GM23338 (cell line): Measurements from ENCODE around the gene RAB43. TPM values are rescaled to one million over a fixed set of nuclear protein-coding genes. Genes with fewer than 3 reads are reported as not detected.

Experiments
- ATAC-seq: fragments of 200-7000 bp; cut with Tn5 transposase; 3 replicates; pipeline ENCODE4 v1.9.1; 2020
- DNase-seq: peaks from one replicate; pipeline ENCODE4 v3.0.0-alpha.2; 2015; ENCODE audit warnings: low spot score
- H2AFZ ChIP-seq: fragments of 200-600 bp; sonication (generic); 2 replicates; pipeline ENCODE4 v1.8.0; 2016; ENCODE audit warnings: antibody characterized with exemption, mild to moderate bottlenecking, moderate library complexity
- H3F3A ChIP-seq: fragments of 200-600 bp; sonication (generic); replicated peaks from 2 replicates; pipeline ENCODE4 v1.8.0; 2017; ENCODE audit warnings: antibody characterized with exemption, mixed run types, low read depth
- H3K27ac ChIP-seq: fragments of 200-600 bp; sonication (generic); 2 replicates; pipeline ENCODE4 v1.6.1; 2016; ENCODE audit warnings: low read depth
- H3K27me3 ChIP-seq: fragments of 200-600 bp; sonication (generic); 2 replicates; pipeline ENCODE4 v1.8.0; 2016; ENCODE audit warnings: mild to moderate bottlenecking, mixed run types, moderate library complexity; ENCODE audit not compliant: insufficient read depth
- H3K36me3 ChIP-seq: fragments of 200-600 bp; sonication (generic); 2 replicates; pipeline ENCODE4 v1.8.0; 2016; ENCODE audit warnings: mild to moderate bottlenecking; ENCODE audit not compliant: insufficient read depth
- H3K4me1 ChIP-seq: fragments of 200-600 bp; sonication (generic); 2 replicates; pipeline ENCODE4 v1.8.0; 2016; ENCODE audit warnings: mild to moderate bottlenecking, moderate library complexity; ENCODE audit not compliant: insufficient read depth
- H3K4me2 ChIP-seq: fragments of 200-600 bp; sonication (generic); 2 replicates; pipeline ENCODE4 v1.7.1; 2017; ENCODE audit warnings: mixed run types
- H3K4me3 ChIP-seq: fragments of 200-600 bp; sonication (generic); 2 replicates; pipeline ENCODE4 v1.6.1; 2016; ENCODE audit warnings: mixed run types
- H3K79me2 ChIP-seq: fragments of 200-600 bp; sonication (generic); replicated peaks from 2 replicates; pipeline ENCODE4 v1.8.0; 2017; ENCODE audit warnings: mild to moderate bottlenecking; ENCODE audit not compliant: insufficient read depth
- H3K9me2 ChIP-seq: fragments of 200-600 bp; sonication (generic); 2 replicates; pipeline ENCODE4 v1.8.0; 2017; ENCODE audit not compliant: insufficient read depth
- H4K20me1 ChIP-seq: fragments of 200-600 bp; sonication (generic); replicated peaks from 2 replicates; pipeline ENCODE4 v1.8.0; 2017; ENCODE audit warnings: mild to moderate bottlenecking; ENCODE audit not compliant: insufficient read depth
- H3K27ac Mint-ChIP-seq: 2 replicates; pipeline ENCODE4 v1.8.0; 2020; ENCODE audit warnings: inconsistent platforms, mild to moderate bottlenecking, moderate library complexity, mixed read lengths
- H3K27me3 Mint-ChIP-seq: 3 replicates; pipeline ENCODE4 v1.8.0; 2022; ENCODE audit warnings: low read depth, mild to moderate bottlenecking, moderate library complexity, mixed read lengths, inconsistent platforms; ENCODE audit not compliant: insufficient read depth, poor library complexity
- H3K36me3 Mint-ChIP-seq: 3 replicates; pipeline ENCODE4 v1.8.0; 2021; ENCODE audit warnings: low read depth, mild to moderate bottlenecking, inconsistent platforms, moderate library complexity, mixed read lengths
- H3K4me1 Mint-ChIP-seq: 3 replicates; pipeline ENCODE4 v1.8.0; 2020; ENCODE audit warnings: mild to moderate bottlenecking, inconsistent platforms, mixed read lengths
- H3K4me3 Mint-ChIP-seq: 3 replicates; pipeline ENCODE4 v1.8.0; 2021; ENCODE audit warnings: moderate library complexity, mild to moderate bottlenecking, inconsistent platforms, mixed read lengths
- H3K9me3 Mint-ChIP-seq: 3 replicates; pipeline ENCODE4 v1.8.0; 2020; ENCODE audit warnings: moderate library complexity, mild to moderate bottlenecking, inconsistent platforms, mixed read lengths
- CREB1 ChIP-seq: fragments of 250-450 bp; sonication (Bioruptor Pico); IDR thresholded peaks from 2 replicates; pipeline ENCODE4 v1.5.0; 2020; ENCODE audit warnings: low read depth, mild to moderate bottlenecking, moderate library complexity
- CTCF ChIP-seq, 2 experiments: fragments of 200-600 bp in 1 of 2; sonication (generic) in 1 of 2; conservative IDR thresholded peaks; 2 replicates each; pipeline versions ENCODE4 v1.5.1 to v1.6.1; 2016 to 2017; ENCODE audit warnings: antibody characterized with exemption in 2 of 2, low read depth in 2 of 2, mild to moderate bottlenecking in 2 of 2, moderate library complexity in 1 of 2
- ETS1 ChIP-seq: IDR thresholded peaks from 2 replicates; pipeline ENCODE4 v1.6.1; 2016; ENCODE audit warnings: antibody characterized with exemption
- EZH2 ChIP-seq: fragments of 200-600 bp; sonication (generic); IDR thresholded peaks from one replicate; pipeline ENCODE4 v1.8.0; 2017; ENCODE audit warnings: antibody characterized with exemption, mild to moderate bottlenecking, low read depth; ENCODE audit not compliant: unreplicated experiment
- EZH2phosphoT487 ChIP-seq: fragments of 200-600 bp; sonication (generic); IDR thresholded peaks from one replicate; pipeline ENCODE4 v1.8.1; 2018; ENCODE audit warnings: antibody characterized with exemption; ENCODE audit not compliant: unreplicated experiment
- JUNB ChIP-seq: IDR thresholded peaks from one replicate; pipeline ENCODE4 v1.6.1; 2016; ENCODE audit warnings: antibody characterized with exemption; ENCODE audit not compliant: unreplicated experiment
- NANOG ChIP-seq: IDR thresholded peaks from 2 replicates; pipeline ENCODE4 v1.6.1; 2016; ENCODE audit warnings: antibody characterized with exemption, borderline replicate concordance
- POLR2AphosphoS5 ChIP-seq: IDR thresholded peaks from 2 replicates; pipeline ENCODE4 v1.6.1; 2016; ENCODE audit warnings: antibody characterized with exemption, low read depth
- REST ChIP-seq: IDR thresholded peaks from one replicate; pipeline ENCODE4 v1.6.1; 2018; ENCODE audit warnings: antibody characterized with exemption; ENCODE audit not compliant: unreplicated experiment
- STAT1 ChIP-seq: IDR thresholded peaks from one replicate; pipeline ENCODE4 v1.6.1; 2016; ENCODE audit warnings: antibody characterized with exemption; ENCODE audit not compliant: unreplicated experiment
- ZNF114 ChIP-seq: fragments of 250-450 bp; sonication (Bioruptor Pico); IDR thresholded peaks from 2 replicates; pipeline ENCODE4 v1.5.0; 2020; ENCODE audit warnings: mild to moderate bottlenecking, moderate library complexity
- ZNF331 ChIP-seq: fragments of 250-450 bp; sonication (Bioruptor Pico); IDR thresholded peaks from 2 replicates; pipeline ENCODE4 v1.5.0; 2020; ENCODE audit warnings: low read depth, mild to moderate bottlenecking, moderate library complexity
- ZNF462 ChIP-seq: fragments of 250-450 bp; sonication (Bioruptor Pico); IDR thresholded peaks from 2 replicates; pipeline ENCODE4 v1.5.0; 2020; ENCODE audit warnings: mild to moderate bottlenecking, moderate library complexity
- polyA plus RNA-seq: library from polyadenylated mRNA; unstranded; fragments of >200 nt; fragmentation: Nextera tagmentation; extraction: Ambion mirVana; gene quantifications from 2 replicates; pipeline ENCODE4 v1.2.1, GENCODE V29; 2016
- total RNA-seq: library from RNA; depleted of rRNA; stranded (reverse); fragments of >200 nt; shearing (Covaris generic); gene quantifications from 2 replicates; pipeline ENCODE4 v1.2.3, GENCODE V29; 2014

The RAB43 gene
- total and polyA plus RNA-seq, 2 experiments from 2014 or later: 5.7 to 37.0 TPM

- H3K27me3 ChIP-seq: peaks cover 3% of the 10 kb centered on the region; the same call in 1 of the 2 replicates
- Mint-ChIP-seq H3K27ac (no peak overlapping the region), H3K27me3 (peaks cover 13% of the 10 kb centered on the region), H3K9me3 (peaks cover 4% of the 10 kb centered on the region; the same call in 2 of the 3 replicates), H3K4me1 (peaks cover 5% of the 10 kb centered on the region), H3K36me3 (no peaks in the 10 kb centered on the region; the same call in 1 of the 3 replicates), H3K4me3 (no peak overlapping the region)
- H3K36me3 ChIP-seq: no peaks in the 10 kb centered on the region
- TF ChIP-seq NANOG (no peak), JUNB (no peak), EZH2 (no peak), ZNF331 (CRISPR knock-in tag) (no peak), POLR2AphosphoS5 (no peak), CTCF (conservative IDR thresholded peaks at IDR 0.05; ENCODE audit: low read depth in 2 of 2) (no peak), STAT1 (no peak), ZNF462 (no peak), ZNF114 (CRISPR knock-in tag) (no peak), EZH2phosphoT487 (no peak), REST (no peak), CREB1 (CRISPR knock-in tag) (no peak), ETS1 (no peak)
- DNase-seq (no peak), ATAC-seq (no peak)
- no peaks in the 10 kb centered on the region for H3K4me1 ChIP-seq
- no peaks in the 10 kb centered on the region for H3K79me2 ChIP-seq
- H3F3A ChIP-seq: no peaks in the 10 kb centered on the region
- no peak overlapping the region for H3K27ac ChIP-seq
- no peak overlapping the region for H3K4me2 ChIP-seq
- no peaks in the 10 kb centered on the region for H4K20me1 ChIP-seq
- H3K9me2 ChIP-seq: no peaks in the 10 kb centered on the region
- H2AFZ ChIP-seq: no peak overlapping the region
- H3K4me3 ChIP-seq: no peak overlapping the region
Observed at GRCh38 chr3:129063091-129063640, 58.4 kb downstream of the RAB43 start.
